Measurements from ENCODE around the gene VPS8.

DNA sequence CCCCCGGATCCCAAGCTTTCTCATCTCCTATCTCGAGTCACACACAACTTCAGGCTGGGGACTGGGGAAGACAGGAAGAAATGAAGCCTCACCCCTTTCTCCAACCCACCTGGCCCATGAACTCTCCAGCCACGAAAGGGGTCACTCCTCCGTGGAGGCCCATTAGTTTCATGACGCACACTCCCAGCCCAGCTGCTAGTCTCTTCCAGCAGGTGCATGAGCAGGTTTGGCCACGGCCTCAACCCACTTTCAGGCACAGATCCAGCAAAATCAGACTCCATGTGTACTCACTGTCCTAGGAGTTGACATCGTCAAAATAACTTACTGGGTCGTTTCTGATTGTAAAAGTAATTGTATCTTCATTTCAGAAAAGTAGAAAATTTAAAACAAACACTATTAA lies 264.3 kb downstream of the VPS8 start:
- TF ChIP-seq POLR2A (IDR thresholded peaks at IDR 0.05; ENCODE audit: low read depth, low read length) (no peak), POLR2AphosphoS5 (IDR thresholded peaks at IDR 0.05; ENCODE audit: low read depth, low read length) (no peak)

Measured in GM12891 (cell line).